Activated CD4-positive, alpha-beta memory T cell treated with anti-CD3 and anti-CD28 coated beads for 36 hours (primary cell): ENCODE results near the gene NPLOC4. TPM values are rescaled to one million over a fixed set of nuclear protein-coding genes. Genes with fewer than 3 reads are reported as not detected.
A peak's percentile ranks its signal among the peaks of the same experiment; 100 is the strongest.
"Not testable (repeated sequence)": the region's sequence is repeated elsewhere in the genome, so short reads cannot be mapped to it uniquely, and the experiment has no call there.

Experiments used
- CTCF ChIA-PET: fragments of 350-600 bp; sonication (Branson Sonifier 250); formaldehyde crosslinking; loops from one replicate; lab custom pipeline; 2021; ENCODE audit warnings: antibody characterized with exemption, inconsistent platforms; lab: Charles Lee
- POLR2A ChIA-PET: fragments of 350-600 bp; sonication (Branson Sonifier 250); formaldehyde crosslinking; loops from one replicate; lab custom pipeline; 2021; ENCODE audit warnings: antibody characterized with exemption; lab: Charles Lee
- DNase-seq: peaks from one replicate; pipeline ENCODE4 v3.0.0-alpha.2; 2020
- H3K27ac Mint-ChIP-seq: one replicate; pipeline ENCODE4 v1.8.0; 2021; ENCODE audit warnings: mixed read lengths
- H3K27me3 Mint-ChIP-seq: one replicate; pipeline ENCODE4 v1.8.0; 2021; ENCODE audit warnings: mixed read lengths
- H3K36me3 Mint-ChIP-seq: one replicate; pipeline ENCODE4 v1.8.0; 2021; ENCODE audit warnings: mixed read lengths
- H3K4me1 Mint-ChIP-seq: one replicate; pipeline ENCODE4 v1.8.0; 2021; ENCODE audit warnings: low read depth, mixed read lengths
- H3K4me3 Mint-ChIP-seq: one replicate; pipeline ENCODE4 v1.8.0; 2021; ENCODE audit warnings: mild to moderate bottlenecking, mixed read lengths
- H3K9me3 Mint-ChIP-seq: one replicate; pipeline ENCODE4 v1.8.0; 2021; ENCODE audit warnings: mixed read lengths
- intact Hi-C: fragments of 100-400 bp; cut with micrococcal nuclease; formaldehyde crosslinking; loops from one replicate; pipeline ENCODE4 v1.15.1; 2023
- total RNA-seq, 2 experiments: library from RNA; stranded (reverse); gene quantifications; one replicate each; pipeline ENCODE4 v1.2.3, GENCODE V29; 2021

Gene NPLOC4
- total RNA-seq, 2 experiments from 2014 or later = 78.4 to 93.2 TPM

GRCh38 chr17:81675515-81676221, 38.8 kb upstream of the NPLOC4 start:
- H3K27me3 Mint-ChIP-seq, H3K4me3 Mint-ChIP-seq, intact Hi-C loops, H3K27ac Mint-ChIP-seq, H3K4me1 Mint-ChIP-seq, POLR2A ChIA-PET, H3K9me3 Mint-ChIP-seq: not testable (repeated sequence)
- H3K36me3 Mint-ChIP-seq = peaks cover 24% of the 10 kb centered on the region
- DNase-seq = peak; percentile 51
- CTCF ChIA-PET = interaction anchor here (0.7 to 1.9 kb wide), 8 partner anchors 9 to 1101 kb away, joined by 3 to 10 read pairs (median 4); partner anchors contain the start of genes ARL16, CCDC137, HGS and MRPL12

GRCh38 chr17:81673561-81674258, 36.8 kb upstream of the NPLOC4 start:
- POLR2A ChIA-PET = interaction anchor here (0.7 kb wide), 1 partner anchor 36 kb away, joined by 3 read pairs; no protein-coding TSS in a partner anchor
- Mint-ChIP-seq H3K9me3 (no peaks in the 10 kb centered on the region), H3K4me3 (no peak overlapping the region), H3K36me3 (peaks cover 33% of the 10 kb centered on the region), H3K27ac (no peak overlapping the region), H3K27me3 (no peaks in the 10 kb centered on the region), H3K4me1 (peaks cover 7% of the 10 kb centered on the region)
- DNase-seq = no peak
- CTCF ChIA-PET = no interaction called here
- intact Hi-C loops = no loop called here

GRCh38 chr17:81672954-81673353, 36.0 kb upstream of the NPLOC4 start:
- Mint-ChIP-seq H3K27ac (no peak overlapping the region), H3K4me1 (peaks cover 13% of the 10 kb centered on the region), H3K27me3 (no peaks in the 10 kb centered on the region), H3K9me3 (no peaks in the 10 kb centered on the region), H3K4me3 (no peak overlapping the region), H3K36me3 (peaks cover 38% of the 10 kb centered on the region)
- intact Hi-C loops = no loop called here
- POLR2A ChIA-PET = no interaction called here
- CTCF ChIA-PET = no interaction called here
- no peak for DNase-seq

DNA sequence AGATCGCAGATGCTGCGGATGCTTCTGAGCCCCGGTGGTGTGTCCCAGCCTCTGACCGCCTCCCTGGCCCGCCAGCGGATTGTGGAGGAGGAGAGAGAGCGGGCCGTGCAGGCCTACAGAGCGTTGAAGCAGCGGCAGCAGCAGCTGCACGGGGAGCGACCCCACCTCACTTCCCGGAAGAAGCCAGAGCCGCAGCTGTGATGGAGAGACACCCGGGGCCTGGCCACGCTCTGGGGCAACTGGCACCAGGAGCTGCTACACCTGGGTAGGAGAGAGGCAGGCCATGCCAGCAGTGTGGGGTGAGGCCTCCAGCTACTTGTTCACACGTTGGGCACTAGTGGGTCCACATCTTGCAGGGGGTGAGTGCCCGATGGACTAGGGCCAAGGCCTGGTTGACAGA, 35.6 kb upstream of the NPLOC4 start:
- no peak overlapping the region for H3K27ac Mint-ChIP-seq
- DNase-seq = no peak
- intact Hi-C loops = no loop called here
- ChIA-PET CTCF (no interaction called here), POLR2A (no interaction called here)
- peaks cover 17% of the 10 kb centered on the region for H3K4me1 Mint-ChIP-seq
- H3K4me3 Mint-ChIP-seq = no peak overlapping the region
- H3K36me3 Mint-ChIP-seq = peaks cover 41% of the 10 kb centered on the region
- H3K9me3 Mint-ChIP-seq = no peaks in the 10 kb centered on the region
- H3K27me3 Mint-ChIP-seq = no peaks in the 10 kb centered on the region

DNA sequence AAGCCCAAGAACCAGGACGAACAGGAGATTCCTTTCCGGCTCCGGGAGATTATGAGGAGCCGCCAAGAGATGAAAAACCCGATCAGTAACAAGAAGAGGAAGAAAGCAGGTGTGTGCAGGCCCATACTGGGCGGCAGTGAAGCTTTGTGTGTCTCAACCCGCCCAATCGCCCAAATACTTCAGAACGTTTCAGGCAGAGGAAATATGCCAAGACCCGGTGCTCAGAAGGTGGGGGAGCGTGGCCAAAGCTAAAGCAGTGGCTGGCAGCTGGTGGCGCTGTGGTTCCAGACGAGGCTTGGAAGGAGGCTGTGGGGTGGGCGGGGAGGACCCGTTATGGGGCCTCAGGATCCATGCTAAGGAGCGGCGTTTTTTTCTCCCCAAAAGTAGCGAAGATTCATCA, 30.8 kb upstream of the NPLOC4 start:
- DNase-seq = peak; percentile 27
- Mint-ChIP-seq H3K9me3 (no peaks in the 10 kb centered on the region), H3K4me3 (peak overlapping the region; percentile 94), H3K36me3 (peaks cover 49% of the 10 kb centered on the region), H3K27me3 (no peaks in the 10 kb centered on the region), H3K27ac (peak overlapping the region; percentile 64), H3K4me1 (peaks cover 38% of the 10 kb centered on the region)
- ChIA-PET POLR2A (interaction anchor here (1.2 kb wide), 1 partner anchor 10 kb away, joined by 3 read pairs; no protein-coding TSS in a partner anchor), CTCF (no interaction called here)
- intact Hi-C loops = loop anchor here (2.0 to 5.0 kb wide), 2 partner anchors 45 to 115 kb away; partner anchors contain the start of genes FAAP100 and SLC25A10

DNA sequence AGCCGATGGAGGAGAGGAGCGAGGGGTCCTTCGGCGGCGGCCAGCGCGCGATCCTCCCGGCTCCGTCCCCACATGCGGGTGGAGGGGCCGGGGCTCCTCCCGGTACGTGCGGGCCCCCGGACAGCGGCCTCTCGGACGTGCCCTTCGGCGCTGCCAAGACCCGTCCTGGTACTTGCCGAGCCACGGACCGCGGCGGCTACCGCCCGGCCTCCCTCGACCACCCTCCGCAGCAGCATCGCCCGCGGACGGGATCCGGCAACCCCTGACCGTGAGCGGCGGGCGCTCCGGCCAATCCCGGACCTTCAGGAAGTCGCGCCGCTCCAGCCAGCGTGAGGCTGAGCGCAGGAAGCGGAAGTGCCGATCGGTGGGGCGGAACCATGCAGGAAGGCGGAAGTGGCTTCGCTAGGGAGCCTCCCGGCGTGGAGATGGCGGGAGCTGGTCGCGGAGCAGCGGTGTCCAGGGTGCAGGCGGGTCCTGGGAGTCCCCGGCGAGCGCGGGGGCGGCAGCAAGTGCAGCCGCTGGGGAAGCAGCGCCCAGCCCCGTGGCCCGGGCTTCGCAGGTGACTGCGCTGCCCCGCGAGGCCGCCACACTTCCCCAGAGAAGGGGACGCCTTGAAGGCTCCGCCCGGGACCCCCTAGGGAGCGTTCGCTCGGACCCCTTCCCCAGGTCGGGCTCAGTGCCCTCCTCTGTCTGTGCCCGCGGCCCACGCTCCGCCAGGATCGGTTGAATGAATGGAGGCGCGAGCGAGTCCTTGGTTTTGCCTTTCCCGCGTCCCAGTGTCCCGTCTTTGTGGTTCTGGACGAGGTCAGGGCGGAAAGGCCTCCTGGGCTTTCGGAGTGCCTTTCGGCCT, 29.7 kb upstream of the NPLOC4 start, which contains the start of the genes CCDC137 and OXLD1:
CCDC137 (plus strand) TSS at position 396 of the 850 bp plus-strand sequence; CDS start at position 426, 30 bp downstream.
OXLD1 (minus strand) TSS at position 264 of the 850 bp plus-strand sequence; CDS start at position 236, 28 bp downstream.
- POLR2A ChIA-PET = interaction anchor here (1.3 to 2.5 kb wide), 3 partner anchors 18 to 167 kb away, joined by 4 to 26 read pairs (median 6); partner anchors contain the start of genes ARL16, HGS, MCRIP1 and NPLOC4
- CTCF ChIA-PET = interaction anchor here (1.0 to 2.4 kb wide), 2 partner anchors 9 to 17 kb away, joined by 4 to 10 read pairs; partner anchors contain the start of genes ARL16 and HGS

GRCh38 chr17:81666092-81666341, 29.1 kb upstream of the NPLOC4 start:
- peaks cover 41% of the 10 kb centered on the region for H3K4me1 Mint-ChIP-seq
- peaks cover 35% of the 10 kb centered on the region for H3K36me3 Mint-ChIP-seq
- H3K9me3 Mint-ChIP-seq = no peaks in the 10 kb centered on the region
- POLR2A ChIA-PET = interaction anchor here (0.9 to 2.5 kb wide), 6 partner anchors 18 to 167 kb away, joined by 3 to 26 read pairs (median 5); partner anchors contain the start of genes ARL16, HGS, MCRIP1 and MRPL12
- DNase-seq = peak; percentile 43
- peak overlapping the region; percentile 94 for H3K4me3 Mint-ChIP-seq
- intact Hi-C loops = loop anchor here (1.0 to 5.0 kb wide), 3 partner anchors 17 to 113 kb away; partner anchors contain the start of genes ARL16, FAAP100 and SLC25A10
- CTCF ChIA-PET = interaction anchor here (1.0 to 2.4 kb wide), 2 partner anchors 10 to 17 kb away, joined by 4 to 10 read pairs; partner anchors contain the start of genes ARL16 and HGS
- H3K27me3 Mint-ChIP-seq = no peaks in the 10 kb centered on the region
- H3K27ac Mint-ChIP-seq = peak overlapping the region; percentile 94

More for the DNA sequence above, 29.7 kb upstream of the NPLOC4 start, which contains the start of the genes CCDC137 and OXLD1:
- Mint-ChIP-seq H3K4me3 (peak within 1 kb of the TSS; percentile 94), H3K27me3 (no peaks in the 10 kb centered on the region), H3K36me3 (peaks cover 39% of the 10 kb centered on the region), H3K27ac (peak within 1 kb of the TSS; percentile 94), H3K9me3 (no peaks in the 10 kb centered on the region), H3K4me1 (peaks cover 41% of the 10 kb centered on the region)
- intact Hi-C loops = loop anchor here (1.0 to 5.0 kb wide), 3 partner anchors 17 to 114 kb away; partner anchors contain the start of genes ARL16, FAAP100 and SLC25A10
- peak; percentile 96 for DNase-seq

DNA sequence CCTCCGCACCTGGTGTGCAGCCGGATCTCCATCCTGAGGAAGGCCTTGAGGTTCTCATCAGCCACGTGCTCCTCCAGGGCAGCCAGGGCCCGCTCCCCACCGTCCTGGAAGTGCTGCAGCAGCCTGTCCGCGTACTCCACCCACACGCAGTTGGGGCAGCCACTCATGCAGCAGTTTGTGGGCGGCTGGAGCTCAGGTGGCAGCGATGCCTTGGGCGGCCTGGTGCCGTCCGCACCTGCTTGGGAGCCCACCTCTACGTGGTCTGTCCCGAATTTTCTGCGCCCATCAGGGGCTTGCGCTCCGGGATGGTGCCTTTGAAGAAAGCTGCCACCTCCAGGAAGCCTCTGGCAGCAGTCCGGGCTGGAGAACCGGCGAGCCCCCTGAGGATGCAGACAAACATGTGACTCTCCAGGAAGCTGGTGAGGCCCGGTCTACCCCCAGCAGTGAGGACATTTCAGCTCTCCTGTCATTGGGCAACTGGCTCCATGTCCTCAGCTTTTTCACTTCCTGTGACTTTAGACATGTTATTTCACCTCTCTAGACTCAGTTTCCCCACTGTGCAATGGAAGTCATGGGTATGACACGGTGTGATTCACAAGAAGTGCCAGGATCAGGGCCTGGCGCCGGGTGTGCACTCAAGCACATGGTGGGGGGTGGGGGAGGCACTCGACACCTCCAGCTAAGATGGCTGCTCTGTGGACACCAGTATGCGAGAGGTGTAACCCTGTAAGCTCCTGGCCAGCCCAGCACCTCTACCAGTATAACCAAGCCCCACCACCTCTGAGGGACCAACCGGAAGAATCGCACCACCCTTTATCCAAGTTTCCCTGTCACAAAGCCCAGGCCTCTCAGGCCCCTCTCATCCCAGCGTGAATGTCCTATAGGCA, 28.5 kb upstream of the NPLOC4 start:
- Mint-ChIP-seq H3K9me3 (no peaks in the 10 kb centered on the region), H3K4me3 (peak overlapping the region; percentile 94), H3K27ac (peak overlapping the region; percentile 94), H3K27me3 (no peaks in the 10 kb centered on the region), H3K4me1 (peaks cover 41% of the 10 kb centered on the region), H3K36me3 (peaks cover 32% of the 10 kb centered on the region)
- ChIA-PET POLR2A (interaction anchor here (0.6 to 2.5 kb wide), 9 partner anchors 19 to 168 kb away, joined by 3 to 26 read pairs (median 4); partner anchors contain the start of genes ARL16, HGS, MCRIP1 and MRPL12), CTCF (interaction anchor here (1.0 to 2.4 kb wide), 2 partner anchors 10 to 18 kb away, joined by 4 to 10 read pairs; partner anchors contain the start of genes ARL16 and HGS)
- DNase-seq = peak; percentile 72
- intact Hi-C loops = loop anchor here (1.0 to 5.0 kb wide), 4 partner anchors 18 to 113 kb away; partner anchors contain the start of genes ARL16, FAAP100, NPLOC4 and SLC25A10

DNA sequence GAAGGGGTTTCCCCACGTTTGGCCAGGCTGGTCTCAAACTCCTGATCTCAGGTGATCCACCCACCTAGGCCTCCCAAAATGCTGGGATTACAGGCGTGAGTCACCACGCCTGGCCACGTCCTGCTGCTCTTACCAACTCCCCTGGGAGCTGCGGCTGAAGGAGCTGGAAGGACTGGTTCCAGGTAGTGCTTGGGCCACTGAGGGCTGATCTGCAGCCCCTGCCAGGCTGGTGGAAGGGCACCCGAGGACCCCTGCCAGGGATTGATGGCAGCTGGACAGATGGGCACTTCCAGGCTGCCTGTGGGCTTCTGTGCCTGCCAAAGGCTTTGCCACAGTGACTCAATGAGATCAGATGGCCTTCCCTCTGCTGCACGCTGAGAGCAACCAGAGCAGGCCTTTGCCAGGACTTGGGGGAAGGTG, 27.1 kb upstream of the NPLOC4 start:
- H3K9me3 Mint-ChIP-seq = no peaks in the 10 kb centered on the region
- ChIA-PET CTCF (no interaction called here), POLR2A (interaction anchor here (1.8 kb wide), 1 partner anchor 39 kb away, joined by 10 read pairs; the partner anchor contains the start of gene MRPL12)
- intact Hi-C loops = loop anchor here (2.0 kb wide), 1 partner anchor 27 kb away; the partner anchor contains the start of genes NPLOC4 and TSPAN10
- H3K4me1 Mint-ChIP-seq = peaks cover 38% of the 10 kb centered on the region
- peak; percentile 46 for DNase-seq
- H3K36me3 Mint-ChIP-seq = peaks cover 23% of the 10 kb centered on the region
- H3K27me3 Mint-ChIP-seq = no peaks in the 10 kb centered on the region
- H3K4me3 Mint-ChIP-seq = peak overlapping the region; percentile 23
- peak overlapping the region; percentile 94 for H3K27ac Mint-ChIP-seq

GRCh38 chr17:81662002-81662401, 25.1 kb upstream of the NPLOC4 start:
- H3K9me3 Mint-ChIP-seq = no peaks in the 10 kb centered on the region
- ChIA-PET CTCF (no interaction called here), POLR2A (no interaction called here)
- H3K4me3 Mint-ChIP-seq = no peak overlapping the region
- peaks cover 14% of the 10 kb centered on the region for H3K36me3 Mint-ChIP-seq
- intact Hi-C loops = no loop called here
- no peak overlapping the region for H3K27ac Mint-ChIP-seq
- H3K4me1 Mint-ChIP-seq = peaks cover 26% of the 10 kb centered on the region
- no peaks in the 10 kb centered on the region for H3K27me3 Mint-ChIP-seq
- DNase-seq = no peak
